ENCODE data around the gene ADGRD1.

Gene ADGRD1

DNA sequence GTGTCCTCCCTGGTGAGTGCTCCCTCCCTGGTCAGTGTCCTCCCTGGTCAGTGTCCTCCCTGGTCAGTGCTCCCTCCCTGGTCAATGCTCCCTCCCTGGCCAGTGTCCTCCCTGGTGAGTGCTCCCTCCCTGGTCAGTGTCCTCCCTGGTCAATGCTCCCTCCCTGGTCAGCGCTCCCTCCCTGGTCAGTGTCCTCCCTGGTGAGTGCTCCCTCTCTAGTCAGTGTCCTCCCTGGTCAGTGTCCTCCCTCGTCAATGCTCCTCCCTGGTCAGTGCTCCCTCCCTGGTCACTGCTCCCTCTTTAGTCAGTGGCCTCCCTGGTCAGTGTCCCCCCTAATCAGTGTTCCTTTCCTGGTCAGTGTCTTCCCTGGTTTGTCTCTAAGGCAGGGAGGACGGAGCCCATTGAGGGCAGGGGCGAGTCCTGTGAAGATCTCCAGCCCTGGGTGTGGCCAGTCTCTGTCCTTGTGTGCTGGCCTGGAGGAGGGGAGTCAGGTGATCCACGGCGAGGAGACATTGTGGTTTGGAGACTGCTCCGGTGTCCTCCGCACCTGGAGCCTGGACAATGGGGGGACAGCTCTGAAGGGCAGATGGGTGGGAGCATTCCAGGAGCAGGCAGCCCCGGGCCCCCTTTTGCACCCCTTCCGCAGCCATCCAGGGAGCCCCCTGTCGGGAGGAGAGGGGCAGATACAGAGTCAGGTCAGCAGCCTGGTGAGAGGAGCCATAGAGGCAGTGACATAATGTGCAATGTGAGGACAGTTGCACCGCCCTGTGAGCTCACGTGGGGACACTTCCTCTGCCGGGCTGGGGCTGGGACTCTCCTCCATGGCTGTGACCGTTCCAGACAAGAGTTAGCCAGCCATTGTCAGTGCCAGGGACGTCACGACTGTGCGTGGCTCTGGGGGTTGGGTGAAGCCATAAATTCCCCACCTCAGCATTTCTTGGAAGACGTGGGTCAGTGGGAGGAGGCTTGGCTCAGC is 93.4 kb downstream of the ADGRD1 start:
- DNase-seq = no peak

DNA sequence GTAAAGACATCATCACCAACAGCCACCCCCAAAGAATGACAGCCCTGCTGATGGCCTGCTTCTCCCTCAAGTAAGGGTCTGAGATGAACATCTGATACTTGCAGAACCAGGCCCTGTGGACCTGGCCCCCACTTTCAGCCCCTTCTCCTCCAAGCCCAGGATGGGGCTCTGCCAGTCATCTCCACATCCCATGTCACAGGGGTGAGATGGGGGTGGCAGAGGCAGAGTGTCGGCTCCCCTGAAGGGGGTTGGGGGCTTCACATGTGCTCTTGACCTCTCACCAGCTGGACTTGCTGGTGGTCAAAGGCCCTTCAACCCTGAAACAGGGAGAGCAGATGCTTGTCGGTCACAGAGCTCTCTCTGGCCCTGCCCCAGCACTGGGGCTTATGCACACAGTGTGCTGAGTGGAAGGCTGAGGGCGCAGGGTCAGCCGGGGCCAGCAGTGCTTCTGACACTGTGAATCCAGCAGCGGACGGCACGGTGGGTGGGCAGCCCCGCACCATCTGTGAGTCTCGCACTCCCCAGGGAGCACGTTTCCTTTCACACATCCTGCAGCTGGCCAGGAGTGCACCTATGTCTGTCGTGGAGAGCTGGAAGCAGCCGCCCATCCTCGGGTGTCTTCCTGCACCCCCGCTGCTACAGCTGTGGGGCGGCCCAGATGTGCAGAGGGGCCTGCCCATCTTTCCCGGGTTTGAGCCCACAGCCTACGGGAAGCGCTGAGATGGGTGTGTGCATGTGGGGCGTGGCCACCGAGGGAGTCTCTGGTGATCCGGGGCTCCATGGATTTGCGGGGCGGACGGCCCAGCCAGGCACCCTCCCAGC is 94.3 kb downstream of the ADGRD1 start:
- DNase-seq = no peak

DNA sequence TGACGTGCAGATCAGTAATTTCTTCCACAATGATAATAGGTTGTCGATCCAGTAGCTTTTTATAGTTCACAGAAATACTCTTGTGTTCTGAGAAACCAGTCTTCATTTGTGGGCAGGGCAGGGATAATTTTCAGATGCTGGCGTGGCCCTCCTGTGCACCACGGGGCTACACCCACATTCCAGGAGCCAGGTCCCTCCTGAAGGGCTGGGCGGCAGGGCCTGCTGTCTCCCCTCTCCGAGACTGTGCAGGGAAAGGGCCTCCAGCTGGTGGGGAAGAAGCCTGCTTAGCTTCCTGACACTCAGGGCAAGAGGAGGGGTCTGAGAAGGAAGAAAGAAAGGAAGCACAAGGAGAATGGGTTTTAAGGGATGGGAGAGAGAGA is 94.9 kb downstream of the ADGRD1 start:
- no peak for DNase-seq

DNA sequence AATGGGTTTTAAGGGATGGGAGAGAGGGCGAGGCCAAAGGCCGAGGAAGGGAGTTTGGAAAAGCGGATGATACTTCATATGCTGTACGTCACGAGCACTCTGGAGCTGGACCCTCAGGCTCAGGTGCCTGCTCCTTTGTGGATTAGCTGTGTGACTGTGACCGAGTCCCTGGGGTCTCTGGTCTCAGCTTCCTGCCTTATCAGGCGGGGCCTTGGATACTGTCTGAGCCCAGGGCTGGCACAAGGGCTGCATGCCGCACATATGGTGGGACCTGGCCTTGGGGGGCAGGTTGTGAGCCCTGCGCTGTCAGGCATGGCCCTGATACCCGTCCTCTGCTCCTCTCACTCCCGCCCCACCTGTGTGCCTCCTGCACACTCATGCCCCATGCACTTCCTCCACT is 95.3 kb downstream of the ADGRD1 start:
- DNase-seq = no peak

DNA sequence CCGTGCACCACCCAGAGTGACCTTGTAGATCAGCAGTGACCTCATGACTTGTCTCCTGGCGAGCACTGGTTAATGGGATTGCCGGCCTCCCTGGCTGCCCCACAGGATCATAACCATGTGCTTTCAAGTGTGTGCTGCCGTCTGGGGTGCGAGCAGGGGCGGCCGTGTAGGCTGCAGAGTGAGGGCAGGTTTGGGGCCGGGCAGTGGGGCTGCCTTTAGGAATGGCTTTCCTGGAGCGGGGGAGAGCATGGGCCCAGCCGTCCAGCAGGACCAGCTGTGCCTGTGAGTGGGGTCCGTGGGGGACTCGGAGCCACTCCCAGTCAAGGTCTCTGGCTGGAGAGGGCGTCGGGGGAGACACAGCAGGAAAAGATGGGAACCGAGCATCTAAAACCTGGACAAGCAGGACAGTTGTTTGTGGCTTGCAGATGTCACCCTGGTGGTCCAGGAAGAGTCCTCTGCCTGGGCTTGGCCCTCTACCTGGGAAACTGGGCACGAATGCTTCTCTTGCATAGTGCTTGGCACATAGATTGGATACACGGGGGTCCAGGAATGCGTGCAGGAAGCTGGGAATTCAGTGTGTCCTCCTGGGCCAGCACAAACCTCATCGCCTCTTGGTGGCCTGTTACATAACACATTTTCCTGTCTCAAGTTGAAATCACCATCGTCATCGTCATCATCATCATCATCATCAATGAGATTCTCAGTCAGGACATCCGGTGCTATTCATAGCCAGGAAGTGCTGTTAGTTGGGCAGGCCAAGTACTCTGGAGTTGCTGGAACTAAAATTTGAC is 96.0 kb downstream of the ADGRD1 start:
- DNase-seq = no peak

DNA sequence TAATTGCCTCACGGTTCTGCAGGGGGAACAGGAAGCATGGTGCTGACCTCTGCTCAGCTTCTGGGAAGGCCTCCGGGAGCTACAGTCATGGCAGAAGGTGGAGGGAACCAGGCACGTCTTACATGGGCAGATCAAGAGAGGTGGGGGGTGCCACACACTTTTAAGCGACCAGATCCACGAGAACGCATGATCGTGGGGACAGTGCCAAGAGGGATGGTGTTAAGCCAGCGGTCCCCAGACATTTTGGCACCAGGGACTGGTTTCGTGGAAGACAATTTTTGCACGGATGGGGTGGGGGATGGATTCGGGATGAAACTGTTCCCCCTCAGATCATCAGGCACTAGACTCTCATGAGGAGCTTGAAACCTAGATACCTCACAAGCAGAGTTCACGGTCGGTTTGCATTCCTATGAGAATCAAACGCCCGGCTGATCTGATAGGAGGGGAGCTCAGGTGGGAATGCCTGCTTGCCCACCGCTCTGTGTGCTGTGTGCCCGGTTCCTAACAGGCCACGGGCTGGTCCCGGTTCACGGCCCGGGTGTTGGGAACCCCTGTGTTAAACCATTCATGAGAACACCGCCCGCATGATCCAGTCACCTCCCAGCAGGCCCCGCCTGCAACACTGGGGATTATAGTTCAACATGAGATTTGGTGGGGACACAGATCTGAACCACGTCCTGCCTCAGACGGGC is 96.9 kb downstream of the ADGRD1 start:
- no peak for DNase-seq

DNA sequence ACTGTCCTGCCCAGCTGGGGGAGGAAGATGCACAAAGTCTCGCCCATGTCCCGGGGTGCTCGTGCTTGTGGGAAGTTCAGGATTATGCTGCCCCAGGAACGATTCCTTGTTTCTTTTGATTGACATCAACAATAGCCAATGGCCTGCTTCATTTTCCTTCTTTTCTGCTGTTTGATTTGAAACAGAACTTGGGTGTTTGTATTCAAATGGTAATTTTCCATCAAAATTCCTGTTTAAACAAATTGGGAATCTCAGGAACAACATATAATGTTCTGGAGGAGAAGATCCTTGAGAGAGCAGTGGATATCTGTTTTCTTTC is 97.4 kb downstream of the ADGRD1 start:
- DNase-seq = no peak

DNA sequence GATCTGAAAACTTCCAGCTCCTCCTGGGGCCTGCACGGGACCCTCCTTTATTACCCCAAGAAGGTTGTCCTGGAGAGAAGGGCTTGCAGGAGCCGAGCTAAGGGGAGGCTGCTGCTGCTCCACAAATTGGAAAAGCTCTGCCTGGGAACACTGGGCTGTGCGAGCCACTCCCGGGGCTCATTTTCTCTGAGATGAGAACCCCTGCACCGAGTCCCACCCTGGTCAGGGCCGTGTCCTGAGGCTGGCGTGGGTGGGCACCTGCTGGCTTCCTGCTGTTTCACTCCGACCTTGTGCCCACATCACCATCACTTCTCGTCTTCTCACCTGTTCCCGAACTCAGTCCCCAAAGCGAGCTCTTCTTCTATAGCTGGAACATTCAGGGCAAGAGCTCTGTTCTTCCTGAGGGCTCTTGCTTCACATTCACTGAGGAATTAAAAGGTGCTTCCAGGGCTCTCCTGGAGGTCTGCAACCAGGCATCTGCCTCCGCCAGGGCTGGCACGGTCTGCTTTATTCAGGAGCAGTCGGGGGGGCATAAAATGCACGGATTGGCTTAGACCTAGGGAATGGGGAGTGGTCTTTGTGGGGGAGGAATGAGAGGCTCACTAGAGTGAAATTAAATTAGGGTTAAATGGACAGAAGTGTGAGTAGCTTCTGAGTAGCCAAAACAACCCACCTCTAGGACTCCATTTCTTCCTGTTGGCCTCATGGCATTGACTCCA is 98.5 kb downstream of the ADGRD1 start:
- DNase-seq = no peak

DNA sequence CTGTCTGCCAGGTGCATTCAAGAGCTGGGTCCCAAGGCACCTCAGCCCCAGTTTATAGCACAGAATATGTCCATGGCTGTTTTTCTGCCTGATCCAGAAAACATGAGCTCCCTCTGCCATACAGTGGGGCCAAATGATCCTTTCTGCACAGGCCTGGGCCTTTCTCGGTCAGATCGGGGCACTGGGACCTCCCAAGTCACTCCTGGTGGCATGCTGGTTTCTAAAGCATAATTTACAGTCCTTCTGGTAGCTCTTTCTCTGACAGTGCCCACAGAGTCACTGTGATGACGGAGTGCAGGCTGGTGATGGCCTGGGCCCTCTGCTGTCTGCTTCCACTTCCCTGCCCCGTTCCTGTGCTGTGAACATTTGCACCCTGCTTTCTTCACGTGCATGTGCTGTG is 99.2 kb downstream of the ADGRD1 start:
- no peak for DNase-seq

DNA sequence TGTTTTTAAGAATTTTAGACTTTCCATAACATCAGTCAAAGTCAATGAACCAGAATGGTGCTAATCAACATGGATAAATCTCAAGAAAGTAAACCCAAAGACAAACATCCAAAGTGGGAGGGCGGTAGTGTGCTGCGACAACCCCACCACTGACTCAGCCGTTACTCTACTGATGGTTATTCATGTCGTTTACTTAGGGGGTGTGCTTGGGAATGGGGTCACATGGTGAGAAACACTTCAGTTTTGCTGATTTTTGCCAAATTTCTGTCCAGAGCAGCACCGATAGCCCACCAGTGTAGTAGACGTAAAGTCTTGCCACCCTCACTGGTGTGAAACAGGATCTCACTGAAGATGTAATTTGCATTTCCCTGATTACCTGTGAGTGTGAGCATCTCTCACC is 99.9 kb downstream of the ADGRD1 start:
- DNase-seq = no peak

DNA sequence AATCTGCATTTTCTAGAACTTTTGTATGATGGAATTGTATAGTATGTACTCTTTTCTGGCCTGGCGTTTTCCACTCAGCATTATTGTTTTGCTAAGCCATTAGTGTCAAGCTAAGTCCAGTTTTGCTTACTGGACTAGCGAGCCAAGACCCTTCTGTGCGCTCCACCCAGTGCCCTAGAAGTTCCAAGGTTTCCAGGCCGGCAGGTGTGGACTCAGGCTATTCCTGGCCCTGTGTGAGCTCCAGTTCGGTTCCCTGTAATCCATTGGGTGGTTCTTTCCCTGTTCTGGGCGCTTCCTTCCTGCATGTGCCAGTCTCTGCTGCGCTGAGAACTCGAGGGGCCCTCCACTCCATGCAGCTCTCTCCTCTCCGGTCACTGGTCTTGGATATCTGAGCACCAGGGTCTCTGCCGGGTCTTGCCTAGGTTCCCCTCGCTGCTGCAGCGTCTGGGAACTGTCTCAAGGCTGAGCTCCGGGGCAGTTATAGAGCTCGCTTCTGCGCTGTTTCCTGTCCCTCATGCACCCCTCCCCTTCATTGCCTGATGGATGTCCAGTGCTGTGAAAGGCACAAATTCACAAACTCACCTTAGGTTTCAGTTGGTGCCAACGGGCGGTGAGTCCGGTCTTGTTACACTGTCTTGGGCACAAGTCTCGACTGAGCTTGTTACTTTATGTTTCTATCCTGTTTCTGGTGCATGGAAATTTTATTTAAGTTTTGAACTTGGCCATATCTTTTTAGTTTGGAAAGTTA is 100.8 kb downstream of the ADGRD1 start:
- DNase-seq = no peak

DNA sequence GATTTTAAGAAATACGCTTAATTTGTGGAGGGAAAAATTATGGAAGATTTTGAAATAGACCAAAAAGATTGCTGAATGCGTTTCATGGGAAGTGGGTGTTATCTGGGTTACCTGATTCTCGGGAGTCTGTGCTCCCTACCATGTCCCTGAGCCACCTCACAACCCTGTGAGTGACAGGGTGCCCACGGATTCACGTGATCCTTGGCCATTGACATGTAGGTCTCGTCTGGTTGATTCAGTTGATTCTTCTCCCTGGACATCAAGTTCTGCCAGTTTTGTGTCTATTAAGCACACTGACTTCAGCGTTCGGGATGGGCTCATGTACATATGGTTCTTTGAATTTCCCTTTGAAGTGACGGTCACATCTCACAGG is 101.4 kb downstream of the ADGRD1 start:
- DNase-seq = no peak

DNA sequence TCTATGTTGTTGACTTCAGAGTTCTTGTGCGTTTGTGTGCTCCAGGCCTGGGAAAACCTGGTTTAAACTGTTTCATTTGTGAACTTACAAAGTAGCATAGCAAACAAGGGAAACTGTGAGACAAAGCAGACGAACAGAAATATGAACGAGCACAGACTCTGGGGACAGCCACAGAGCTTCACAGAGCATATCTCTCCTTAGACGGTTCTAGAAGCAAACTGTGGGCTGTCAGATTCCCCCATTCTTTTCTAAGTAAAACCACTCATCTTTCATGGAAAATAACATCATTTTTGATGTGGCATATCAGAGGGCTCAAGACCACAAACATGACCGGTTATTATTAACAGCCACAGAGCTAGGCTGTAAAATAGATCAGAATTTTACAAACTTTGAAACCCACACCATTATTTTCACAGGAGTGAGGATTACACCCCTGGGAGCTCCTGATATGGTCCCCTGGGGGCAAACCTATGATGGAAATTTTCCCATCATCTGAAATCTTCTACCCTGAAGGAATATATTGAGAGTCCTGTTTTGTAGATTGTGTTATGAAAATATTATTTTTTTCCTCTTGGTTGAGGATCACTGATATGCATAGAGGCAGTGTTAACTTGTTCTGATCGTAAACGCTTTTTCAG is 102.0 kb downstream of the ADGRD1 start:
- DNase-seq = no peak

DNA sequence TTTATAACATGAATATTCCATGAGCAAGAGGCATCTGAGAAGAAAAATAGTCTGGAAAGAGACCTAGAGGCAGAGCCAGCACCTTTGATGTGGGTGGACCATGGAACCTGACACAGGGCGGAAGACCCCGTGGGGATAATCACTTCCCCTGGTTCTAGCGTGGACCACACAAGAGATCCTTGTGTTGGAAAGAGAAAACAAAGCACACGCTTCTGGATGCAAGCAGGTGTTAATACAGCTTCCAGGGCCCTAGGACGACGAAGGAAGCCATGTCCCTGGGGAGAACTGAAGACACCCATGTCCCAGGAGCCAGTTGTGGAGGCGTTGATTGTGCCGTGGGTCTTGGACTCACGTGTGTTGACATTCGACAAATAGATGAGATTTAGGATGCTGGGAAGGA is 102.9 kb downstream of the ADGRD1 start:
- DNase-seq = no peak

DNA sequence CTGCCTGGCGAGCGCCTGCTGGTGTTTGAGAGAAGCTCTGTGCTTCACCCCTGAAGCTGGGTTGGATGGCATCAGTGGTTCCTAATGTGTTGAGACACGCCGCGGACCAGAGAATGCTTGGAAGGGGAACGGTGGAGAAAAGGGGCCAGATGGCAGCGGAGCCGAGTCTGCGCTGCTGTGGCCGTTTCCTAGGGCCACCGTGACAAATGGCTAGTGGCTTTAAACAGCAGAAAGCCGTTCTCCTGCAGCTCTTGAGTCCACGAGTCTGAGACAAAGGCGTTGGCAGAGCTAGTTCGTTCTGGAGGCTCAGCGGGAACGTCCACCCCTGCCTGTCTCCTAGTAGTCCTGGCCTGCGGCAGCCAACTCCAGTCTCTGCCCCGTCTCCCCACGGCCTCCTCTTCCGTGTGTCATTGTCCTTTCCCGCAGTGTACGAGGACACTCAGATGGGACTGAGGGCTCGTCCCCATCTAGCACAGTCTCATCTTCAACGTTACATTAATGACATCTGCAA is 103.6 kb downstream of the ADGRD1 start:
- no peak for DNase-seq

DNA sequence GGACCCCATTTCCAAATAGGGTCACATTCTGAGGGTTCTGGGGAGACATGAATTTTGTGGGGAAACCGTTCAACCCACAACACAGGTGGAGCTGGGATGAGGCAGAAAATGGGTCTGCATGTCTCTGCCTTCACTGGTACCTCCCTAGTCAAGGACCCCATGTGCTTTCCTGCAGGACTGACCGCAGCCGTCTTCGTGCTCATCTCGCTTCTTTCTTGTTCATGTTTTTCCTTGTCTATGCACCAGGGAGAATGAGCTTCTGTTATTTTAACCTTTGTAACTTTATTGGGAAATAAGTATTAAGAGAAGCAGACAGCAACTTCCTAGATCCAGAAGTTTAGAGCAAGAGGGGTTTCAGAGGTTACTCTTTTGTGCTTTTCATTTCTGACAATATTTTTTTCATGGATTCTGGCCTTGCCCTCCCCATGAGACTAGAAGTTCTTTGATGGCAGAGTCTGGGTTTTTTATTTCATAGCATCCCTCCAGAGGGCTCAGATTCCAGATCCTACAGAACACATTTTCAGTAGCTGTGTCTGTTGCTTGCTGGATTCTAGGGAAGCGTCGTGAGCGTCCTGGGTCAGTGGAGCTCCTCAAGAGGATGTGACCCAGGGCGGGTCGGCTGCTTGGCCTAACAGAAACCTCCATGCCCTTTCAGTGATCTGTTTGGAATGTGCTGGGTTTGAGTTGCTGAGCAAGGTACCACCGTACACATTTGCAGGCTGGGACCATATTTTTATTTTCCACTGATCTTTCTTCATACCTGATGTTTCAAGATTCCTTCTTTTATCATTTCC is 104.2 kb downstream of the ADGRD1 start:
- no peak for DNase-seq

DNA sequence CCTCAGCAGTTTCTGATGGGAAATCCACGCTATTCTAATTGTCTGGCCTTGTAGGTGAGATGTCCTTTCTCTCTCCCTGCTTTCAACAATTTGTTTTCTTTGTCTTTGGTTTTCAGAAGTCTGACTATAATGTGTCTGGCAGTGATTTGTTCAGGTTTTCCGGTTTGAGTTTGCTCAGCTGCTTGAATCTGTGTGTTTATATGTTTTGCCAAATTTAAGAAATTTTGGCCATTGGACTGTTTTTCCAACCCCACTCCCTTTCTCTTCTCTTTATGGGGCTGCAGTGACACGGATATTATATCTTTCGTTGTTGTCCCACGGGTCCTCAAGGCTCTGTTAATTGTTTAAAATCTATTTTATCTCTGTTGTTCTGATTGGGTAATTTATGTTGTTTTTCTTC is 105.0 kb downstream of the ADGRD1 start:
- DNase-seq = no peak

DNA sequence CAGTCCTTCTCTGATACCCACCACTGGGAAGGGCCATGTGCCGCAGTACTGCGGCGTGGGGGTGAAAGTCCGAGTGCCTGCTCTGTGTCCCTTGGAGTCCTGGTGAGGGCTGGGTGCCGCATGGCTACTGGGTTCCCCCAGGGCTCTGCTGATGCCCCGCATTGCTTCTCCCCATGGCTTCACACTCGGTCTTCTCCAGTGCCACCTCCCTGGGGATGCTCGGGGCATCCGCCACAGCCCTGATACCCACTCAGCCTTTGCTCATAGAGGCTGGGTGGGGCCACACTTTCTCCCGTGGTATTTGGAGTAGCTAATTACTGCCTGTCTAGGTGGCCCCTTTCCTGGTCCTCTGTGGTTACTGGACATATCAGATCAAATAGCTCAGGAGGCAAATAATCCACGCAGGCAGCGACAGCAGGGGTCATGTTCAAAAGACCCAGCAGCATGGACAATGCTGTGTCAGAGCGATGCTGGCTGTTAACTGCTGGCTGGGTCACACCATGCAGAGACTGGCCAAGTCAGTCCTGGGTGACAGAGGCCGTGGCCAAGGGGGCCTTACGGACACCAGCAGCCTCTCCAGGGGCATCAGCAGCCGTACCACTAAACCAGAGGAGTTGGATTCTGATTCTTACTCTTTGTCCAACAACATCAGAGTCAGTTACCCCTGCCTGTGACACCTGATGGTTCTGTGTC is 106.5 kb downstream of the ADGRD1 start:
- DNase-seq = no peak

Measured in activated naive CD4-positive, alpha-beta T cell (primary cell).